GM12892 (cell line): ENCODE measurements around the gene ELL.

Experiments used
- POLR2A ChIP-seq: IDR thresholded peaks from 2 replicates; pipeline ENCODE4 v1.6.1; 2011; ENCODE audit warnings: low read depth, low read length, control low read depth
- POLR2AphosphoS5 ChIP-seq: IDR thresholded peaks from 2 replicates; pipeline ENCODE4 v1.6.1; 2011; ENCODE audit warnings: low read depth, low read length, control low read depth
- TAF1 ChIP-seq: IDR thresholded peaks from 2 replicates; pipeline ENCODE4 v1.6.1; 2011; ENCODE audit warnings: low read depth, mild to moderate bottlenecking, control low read depth, low read length, borderline replicate concordance

DNA sequence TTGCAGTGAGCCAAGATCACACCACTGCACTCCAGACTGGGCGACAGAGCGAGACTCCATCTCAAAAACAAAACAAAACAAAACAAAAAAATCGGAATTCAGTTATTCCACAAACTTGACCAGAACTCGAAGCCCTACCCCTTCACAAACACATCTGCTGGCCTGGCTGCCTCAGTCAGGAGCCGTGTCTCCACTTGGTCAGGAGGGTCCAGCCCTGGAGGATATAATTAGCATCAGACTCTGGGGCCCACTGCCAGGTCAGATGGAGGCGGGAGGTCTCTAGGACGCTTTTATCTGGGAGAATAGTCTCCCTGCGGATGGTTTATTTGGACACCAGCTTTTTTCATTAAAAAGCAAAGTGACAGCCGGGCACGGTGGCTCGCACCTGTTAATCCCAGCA, 8.0 kb downstream of the ELL start:
- TF ChIP-seq POLR2A (no peak), TAF1 (no peak), POLR2AphosphoS5 (no peak)
